ENCODE measurements around the gene ZKSCAN3. TPM values are rescaled to one million over a fixed set of nuclear protein-coding genes. Genes with fewer than 3 reads are reported as not detected.

ZKSCAN3 gene
- total and polyA plus RNA-seq, 2 of the 4 experiments (the other 2 are of a cell fraction): 3.7 to 4.8 TPM

DNA sequence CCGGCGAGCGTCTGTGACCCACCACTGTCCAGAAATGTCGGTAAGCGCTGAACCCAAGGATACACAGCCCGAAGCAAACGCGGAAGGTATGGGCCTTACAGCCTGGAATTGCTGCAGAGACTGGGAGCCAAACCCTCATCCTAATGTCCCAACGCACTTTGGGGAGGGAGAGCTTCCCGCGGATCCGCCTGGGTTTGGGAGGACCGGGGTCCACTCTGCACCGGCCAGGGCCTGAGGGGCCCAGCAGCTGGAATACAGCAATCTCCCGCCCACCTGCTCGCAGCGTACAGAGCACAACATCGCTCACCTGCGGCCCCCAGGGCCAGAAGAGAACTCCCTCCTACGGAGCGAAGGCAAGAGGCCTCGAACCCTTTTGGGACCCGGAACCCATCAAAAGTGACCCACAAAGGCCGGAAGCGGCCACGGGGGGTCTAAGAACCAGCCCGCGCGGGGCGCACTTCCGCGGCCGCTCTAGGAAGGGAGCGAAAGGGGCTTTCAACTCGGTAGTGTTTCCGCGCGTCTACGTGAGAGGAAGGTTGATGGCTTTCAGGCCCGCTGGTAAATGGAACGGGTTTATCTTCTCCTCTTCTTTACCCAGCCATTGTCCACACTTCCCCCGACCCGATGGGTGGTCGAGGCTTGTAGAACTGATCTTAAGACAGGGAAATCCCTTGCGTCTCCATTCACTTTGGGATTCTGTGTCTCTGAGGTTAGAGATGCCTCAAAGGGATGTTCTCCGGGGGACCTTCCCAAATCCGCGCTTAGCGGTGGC, 49.8 kb downstream of the ZKSCAN3 start, which contains the start of gene ZSCAN12:
Gene ZSCAN12, minus strand, starts transcription at position 398 of the 772 bp plus-strand sequence. CDS start 1,342 bp downstream, outside the sequence.
- Histone ChIP-seq H2BK20ac (ENCODE audit: low read depth, low read length) (peak within 1 kb of the TSS; percentile 75; the same call in 1 of the 2 replicates), H3K14ac (replicated peaks; ENCODE audit: low read depth, low read length) (peak within 1 kb of the TSS; percentile 100), H2AFZ (replicated peaks; ENCODE audit: low read length, poor library complexity) (peak within 1 kb of the TSS; percentile 97), H2BK120ac (ENCODE audit: low read depth, low read length) (peak within 1 kb of the TSS; percentile 89), H4K5ac (ENCODE audit: low read depth, low read length) (peak within 1 kb of the TSS; percentile 96), H3K4ac (ENCODE audit: low read depth, low read length) (peak within 1 kb of the TSS; percentile 100), H2AK5ac (ENCODE audit: low read depth, low read length) (peak within 1 kb of the TSS; percentile 90), H3K36me3 (ENCODE audit: control insufficient read depth, insufficient read depth, low read length) (peaks cover 15% of the 10 kb centered on the region), H3K18ac (ENCODE audit: low read depth, low read length) (peak within 1 kb of the TSS; percentile 88), H3K56ac (ENCODE audit: extremely low read depth, insufficient read depth, low read length) (peak within 1 kb of the TSS; percentile 99), H4K20me1 (ENCODE audit: insufficient read depth, low read length) (no peaks in the 10 kb centered on the region; the same call in 1 of the 2 replicates), H3K27ac (ENCODE audit: insufficient read depth, low read length) (peak within 1 kb of the TSS; percentile 84), H2AK9ac (replicated peaks; ENCODE audit: low read depth, low read length, poor library complexity) (peak within 1 kb of the TSS; percentile 97), H3K9me1 (ENCODE audit: insufficient read depth, low read length) (no peaks in the 10 kb centered on the region; the same call in 1 of the 2 replicates), H4K91ac (ENCODE audit: insufficient read depth, low read depth, low read length) (peak within 1 kb of the TSS; percentile 97), H3K4me3 (ENCODE audit: insufficient read depth, low read depth, low read length) (peak within 1 kb of the TSS; percentile 90), H3K4me1 (ENCODE audit: control insufficient read depth, insufficient read depth, low read length) (peaks cover 6% of the 10 kb centered on the region; the same call in 1 of the 2 replicates), H4K8ac (ENCODE audit: low read depth in 2 of 2, low read length in 2 of 2) (peak within 1 kb of the TSS; percentile 94 to 98), H3K9ac (ENCODE audit: low read depth, low read length) (peak within 1 kb of the TSS; percentile 96), H3K4me2 (ENCODE audit: low read depth, low read length) (peak within 1 kb of the TSS; percentile 75), H3K79me1 (ENCODE audit: low read depth in 1 of 2, low read length in 2 of 2) (peaks cover 12 to 39% of the 10 kb centered on the region in 2 experiments), H2BK5ac (ENCODE audit: low read depth, low read length, poor library complexity, severe bottlenecking) (peak within 1 kb of the TSS; percentile 78), H2BK15ac (ENCODE audit: low read depth, low read length) (no peak within 1 kb of the TSS; the same call in 2 of the 3 replicates), H3K9me3 (ENCODE audit: control insufficient read depth, insufficient read depth, low read length) (no peaks in the 10 kb centered on the region), H3K27me3 (ENCODE audit: control insufficient read depth, insufficient read depth, low read length) (no peaks in the 10 kb centered on the region), H3K23ac (ENCODE audit: low read depth, low read length) (peak within 1 kb of the TSS; percentile 100)
- dilution Hi-C loops (cut with HindIII; ENCODE audit: low sequenced_read_pairs, unreplicated experiment): no loop called here
- BruUV-seq (replicated peaks): TSS peak; percentile 69
- DNase-seq (peak; percentile 89), ATAC-seq (ENCODE audit: low read depth) (peak; percentile 98)
- no peak for TF ChIP-seq FOS (IDR thresholded peaks at IDR 0.05; ENCODE audit: low read depth, low read length)
- TF ChIP-seq, protein P1, sequence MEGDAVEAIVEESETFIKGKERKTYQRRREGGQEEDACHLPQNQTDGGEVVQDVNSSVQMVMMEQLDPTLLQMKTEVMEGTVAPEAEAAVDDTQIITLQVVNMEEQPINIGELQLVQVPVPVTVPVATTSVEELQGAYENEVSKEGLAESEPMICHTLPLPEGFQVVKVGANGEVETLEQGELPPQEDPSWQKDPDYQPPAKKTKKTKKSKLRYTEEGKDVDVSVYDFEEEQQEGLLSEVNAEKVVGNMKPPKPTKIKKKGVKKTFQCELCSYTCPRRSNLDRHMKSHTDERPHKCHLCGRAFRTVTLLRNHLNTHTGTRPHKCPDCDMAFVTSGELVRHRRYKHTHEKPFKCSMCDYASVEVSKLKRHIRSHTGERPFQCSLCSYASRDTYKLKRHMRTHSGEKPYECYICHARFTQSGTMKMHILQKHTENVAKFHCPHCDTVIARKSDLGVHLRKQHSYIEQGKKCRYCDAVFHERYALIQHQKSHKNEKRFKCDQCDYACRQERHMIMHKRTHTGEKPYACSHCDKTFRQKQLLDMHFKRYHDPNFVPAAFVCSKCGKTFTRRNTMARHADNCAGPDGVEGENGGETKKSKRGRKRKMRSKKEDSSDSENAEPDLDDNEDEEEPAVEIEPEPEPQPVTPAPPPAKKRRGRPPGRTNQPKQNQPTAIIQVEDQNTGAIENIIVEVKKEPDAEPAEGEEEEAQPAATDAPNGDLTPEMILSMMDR (conservative IDR thresholded peaks at IDR 0.05; ENCODE audit: low read depth, low read length): peak; percentile 65
- peak; percentile 80 for TF ChIP-seq BHLHE40 (IDR thresholded peaks at IDR 0.05; ENCODE audit: low read depth, low read length)
- peak; percentile 76 for TF ChIP-seq POLR2A (IDR thresholded peaks at IDR 0.05; ENCODE audit: low read depth, low read length)
- no peak for TF ChIP-seq CHD1 (IDR thresholded peaks at IDR 0.05; ENCODE audit: low read depth, low read length)
- TF ChIP-seq, protein P2, sequence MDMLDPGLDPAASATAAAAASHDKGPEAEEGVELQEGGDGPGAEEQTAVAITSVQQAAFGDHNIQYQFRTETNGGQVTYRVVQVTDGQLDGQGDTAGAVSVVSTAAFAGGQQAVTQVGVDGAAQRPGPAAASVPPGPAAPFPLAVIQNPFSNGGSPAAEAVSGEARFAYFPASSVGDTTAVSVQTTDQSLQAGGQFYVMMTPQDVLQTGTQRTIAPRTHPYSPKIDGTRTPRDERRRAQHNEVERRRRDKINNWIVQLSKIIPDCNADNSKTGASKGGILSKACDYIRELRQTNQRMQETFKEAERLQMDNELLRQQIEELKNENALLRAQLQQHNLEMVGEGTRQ (IDR thresholded peaks at IDR 0.05; ENCODE audit: low read depth, low read length): 0 out of 2 replicates have a peak, but pooled peaks have one; percentile 20
- TF ChIP-seq RCOR1 (IDR thresholded peaks at IDR 0.05; ENCODE audit: insufficient replicate concordance, low read length): peak; percentile 27
- peak; percentile 66 for TF ChIP-seq MAZ (IDR thresholded peaks at IDR 0.05; ENCODE audit: borderline replicate concordance, low read depth, low read length)
- in situ Hi-C loops (cut with MboI; ENCODE audit: low sequenced_read_pairs): no loop called here
- no CpG with 5 or more reads among the region's 49 CpGs for WGBS, 2 experiments (ENCODE audit: extremely low coverage in 2 of 2, insufficient read length in 1 of 2)
- intact Hi-C loops (cut with micrococcal nuclease): loop anchor here (1.0 to 10.0 kb wide), 5 partner anchors 17 to 262 kb away; partner anchors contain the start of gene ZSCAN23
- CTCF ChIA-PET: no interaction called here
- POLR2A ChIA-PET (ENCODE audit: unreplicated experiment): no interaction called here
